Stimulated activated CD4-positive, alpha-beta T cell treated with anti-CD3 and anti-CD28 coated beads, Interleukin-4, amount 100 ng/mL, for 48 hours (primary cell): ENCODE results near the gene DACH1.
"Not testable (repeated sequence)": the region's sequence is repeated elsewhere in the genome, so short reads cannot be mapped to it uniquely, and the experiment has no call there.

Experiments used
- DNase-seq, 2 donors: peaks; one replicate each; pipeline ENCODE4 v3.0.0-alpha.2; 2020; ENCODE audit warnings: low read depth in 2 of 2

DACH1 gene

GRCh38 chr13:71867131-71867814 is at the start of gene DACH1:
Gene DACH1, minus strand, starts transcription at chr13:71867204.
- no peak for DNase-seq

DNA sequence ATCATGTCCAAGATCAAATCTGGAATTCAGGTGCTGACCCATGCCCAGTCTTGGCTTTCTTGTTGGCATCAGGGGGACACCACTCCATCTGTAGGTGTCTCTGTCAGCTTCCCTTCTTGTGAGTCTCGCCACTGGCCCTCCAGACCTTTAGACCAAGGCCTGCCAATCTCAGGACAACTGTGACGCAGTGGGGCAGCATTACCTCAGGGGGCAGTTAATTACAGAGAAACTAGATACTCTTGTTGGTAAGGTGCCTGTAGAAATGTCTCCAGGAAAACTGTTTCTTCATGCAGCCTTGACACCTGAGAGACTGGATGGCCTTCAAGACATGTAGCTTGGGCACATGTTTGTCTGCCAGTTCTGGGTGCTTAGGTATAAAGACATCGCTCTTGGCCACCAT is 46.7 kb upstream of the DACH1 start:
- no peak for DNase-seq

GRCh38 chr13:71912524-71912923 is 45.5 kb upstream of the DACH1 start:
- no peak for DNase-seq

- no peak for DNase-seq
Observed at GRCh38 chr13:71906448-71906847, 39.4 kb upstream of the DACH1 start.

GRCh38 chr13:71902676-71903075 is 35.7 kb upstream of the DACH1 start:
- no peak for DNase-seq

- DNase-seq, result not testable (repeated sequence)
Observed at GRCh38 chr13:71893506-71893905, 26.5 kb upstream of the DACH1 start.

GRCh38 chr13:71886880-71887279 is 19.9 kb upstream of the DACH1 start:
- DNase-seq, result no peak

GRCh38 chr13:71882120-71882519 is 15.1 kb upstream of the DACH1 start:
- DNase-seq, result no peak

GRCh38 chr13:71880753-71881541 is 13.9 kb upstream of the DACH1 start:
- DNase-seq, result no peak

- DNase-seq, result no peak
Observed at GRCh38 chr13:71879808-71880344, 12.9 kb upstream of the DACH1 start.

- no peak for DNase-seq
Observed at GRCh38 chr13:71879129-71879535, 12.1 kb upstream of the DACH1 start.

DNA sequence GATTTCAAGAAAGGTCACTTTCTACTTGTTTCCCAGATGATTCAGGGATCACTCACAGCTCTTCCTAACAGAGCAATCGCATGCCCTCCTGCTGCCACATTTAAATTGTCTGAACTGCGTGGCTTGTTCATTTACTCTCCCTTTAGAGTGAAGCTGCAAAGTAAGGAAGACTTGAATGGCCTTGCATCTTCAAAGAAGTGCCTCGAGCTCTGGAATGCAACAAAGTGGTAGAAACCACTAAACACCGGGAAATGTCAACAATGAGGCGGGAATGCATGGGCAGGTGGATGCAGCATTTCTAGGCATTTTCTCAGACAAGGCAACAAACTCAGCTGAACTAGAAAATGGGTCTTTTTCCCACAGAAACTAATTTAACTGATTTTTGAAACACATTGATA is 10.3 kb upstream of the DACH1 start:
- DNase-seq, result no peak

DNA sequence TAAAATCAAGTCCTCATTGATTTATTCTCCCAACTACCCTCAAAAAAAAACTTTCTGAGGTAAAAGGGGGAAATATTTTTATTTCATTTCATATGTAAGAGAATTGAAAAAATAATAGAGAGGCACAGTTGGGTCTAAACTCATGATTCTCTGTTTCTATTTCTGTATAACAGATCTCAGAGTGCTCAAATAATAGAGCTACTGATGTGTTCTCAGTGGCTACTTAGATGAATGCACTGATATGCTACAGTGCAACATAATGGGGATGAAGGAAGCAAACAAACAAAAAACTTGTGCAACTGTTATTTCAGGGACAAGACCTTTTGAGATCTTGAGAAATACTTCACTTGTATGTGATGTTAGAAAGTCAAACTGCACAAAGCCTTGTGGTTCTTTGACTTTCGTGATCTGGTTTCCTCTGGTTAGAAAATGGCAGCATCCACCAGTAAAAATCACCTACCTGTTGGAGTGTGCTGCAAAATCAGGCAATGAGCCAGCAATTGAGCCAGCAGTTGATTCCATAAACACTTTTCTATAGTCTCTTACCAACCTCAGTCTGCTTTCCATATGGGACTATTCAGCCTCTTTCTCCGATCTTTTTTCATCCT is 9.7 kb upstream of the DACH1 start:
- DNase-seq, result no peak

DNA sequence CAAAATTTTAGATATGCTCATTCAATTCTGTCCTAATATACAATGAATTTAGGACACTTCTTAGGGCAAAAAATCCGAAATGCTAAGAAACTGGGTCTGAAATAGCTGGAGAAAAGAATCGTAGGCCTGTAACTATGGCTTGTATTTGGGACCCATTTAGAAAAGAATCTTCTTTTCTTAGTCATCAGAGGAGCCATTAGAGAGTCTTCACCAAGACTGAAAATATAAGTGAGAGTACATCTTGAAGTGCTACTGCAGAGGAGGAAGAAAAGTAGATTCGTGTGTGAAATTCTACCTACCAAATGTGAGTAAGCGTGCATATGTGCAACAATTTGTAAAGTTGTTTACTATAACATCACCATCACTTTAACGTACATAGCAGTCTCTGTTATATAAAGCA is 8.8 kb upstream of the DACH1 start:
- DNase-seq, result no peak

DNA sequence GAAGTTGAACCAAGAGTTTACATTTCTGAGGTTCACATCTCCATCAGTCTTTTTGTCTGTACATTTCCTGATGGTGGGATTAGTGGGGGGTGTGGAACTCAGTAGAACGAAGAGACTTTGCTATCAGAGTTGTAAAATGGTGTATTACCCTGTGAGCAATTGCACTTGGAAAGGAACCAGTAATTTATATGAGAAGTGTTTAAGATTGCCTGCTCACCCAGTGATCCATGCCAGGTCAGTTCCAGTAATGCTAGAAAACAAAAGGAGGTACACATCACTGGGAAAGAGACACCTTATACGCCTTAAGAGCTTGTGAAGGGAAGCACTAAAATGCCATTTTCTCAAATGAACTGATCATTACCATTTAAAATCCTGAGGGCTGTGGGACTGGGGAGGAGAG is 7.5 kb upstream of the DACH1 start:
- DNase-seq, result no peak

DNA sequence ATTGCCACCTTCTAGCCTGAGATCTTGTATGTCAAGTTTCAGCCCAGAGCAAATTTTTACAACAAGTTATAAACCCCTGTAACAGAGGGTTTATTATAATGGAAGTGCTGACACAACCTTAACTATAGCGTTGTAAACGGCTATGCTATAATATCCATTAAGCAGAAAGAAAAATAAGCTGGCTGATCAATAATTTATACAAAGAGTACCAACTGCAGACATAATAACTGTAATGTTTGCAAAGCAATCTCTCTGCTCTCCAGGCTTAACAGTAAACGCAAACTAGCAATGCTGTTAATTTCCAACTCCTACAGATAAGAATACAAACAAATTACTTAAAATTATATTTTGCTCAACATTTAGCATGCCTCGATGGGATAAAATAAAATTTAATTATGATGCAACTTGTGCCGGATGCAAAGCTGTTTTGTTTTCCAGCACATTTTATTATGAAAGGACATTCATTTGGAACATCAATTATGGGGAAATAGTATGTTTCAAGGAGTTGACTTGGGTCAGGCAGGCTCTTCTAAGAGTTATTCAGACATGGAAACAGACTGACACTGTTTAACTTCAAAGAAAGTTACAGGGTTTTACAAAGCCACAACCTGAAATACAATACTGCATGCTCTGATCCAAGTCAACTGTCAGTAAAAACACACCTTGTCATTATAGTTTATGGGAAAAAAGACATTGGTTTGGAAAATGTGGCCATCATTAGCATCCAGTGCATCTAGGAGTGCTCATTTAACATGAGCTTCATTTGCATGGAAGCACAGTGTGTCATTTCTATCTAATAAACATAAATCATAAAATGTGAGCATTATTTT is 6.6 kb upstream of the DACH1 start:
- no peak for DNase-seq

GRCh38 chr13:71871844-71872243 is 4.8 kb upstream of the DACH1 start:
- DNase-seq, result no peak

DNA sequence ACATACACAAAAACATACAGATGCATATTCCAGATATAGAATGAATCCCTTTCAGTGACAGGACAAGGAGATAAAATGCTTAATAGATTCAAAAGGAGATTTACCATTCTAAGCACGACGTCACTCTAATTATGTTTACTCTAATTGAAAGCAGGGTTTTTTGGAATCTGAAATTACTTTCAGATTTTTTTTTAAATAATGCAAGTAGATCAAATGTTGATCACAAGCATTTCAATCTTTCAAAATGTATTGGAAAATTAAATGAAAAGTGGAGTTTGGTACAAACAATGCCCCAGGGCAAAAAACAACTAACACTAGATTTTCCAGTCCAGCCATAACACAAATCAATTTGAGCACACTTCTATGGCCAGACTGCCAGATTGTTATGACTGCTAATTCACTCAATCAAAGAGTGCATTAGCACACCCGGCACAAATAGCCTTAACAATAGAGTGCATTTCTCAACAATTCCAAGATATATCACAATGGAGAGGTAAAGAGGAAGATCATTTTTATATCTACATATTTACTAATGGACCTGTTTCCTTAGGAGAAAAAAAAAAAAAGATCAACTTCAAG is 4.3 kb upstream of the DACH1 start:
- DNase-seq, result no peak

GRCh38 chr13:71870100-71870499 is 3.1 kb upstream of the DACH1 start:
- no peak for DNase-seq

- DNase-seq, result no peak
Observed at GRCh38 chr13:71869274-71869673, 2.3 kb upstream of the DACH1 start.

- peak in 1 of 2 donors; percentile 8 for DNase-seq
Observed at GRCh38 chr13:71866335-71867130, 471 bp downstream of the DACH1 start.
